Adrenal gland (tissue), 12 donors: ENCODE data around the gene PCDHGA6. TPM values are rescaled to one million over a fixed set of nuclear protein-coding genes. Genes with fewer than 3 reads are reported as not detected.

Source experiments
- DNase-seq, 7 donors: peaks; one replicate each; pipeline ENCODE4 v3.0.0-alpha.2; 2019 to 2020
- H3K27ac ChIP-seq, 5 donors: fragments of 200-600 bp; sonication (generic) in 4 of 5; 1 replicate in 3 of 5; 2 replicates in 2 of 5; pipeline versions ENCODE4 v1.5.1 to v1.8.0; 2016 to 2020; ENCODE audit warnings: mild to moderate bottlenecking in 1 of 5
- H3K27me3 ChIP-seq: fragments of 200-600 bp; 2 replicates; pipeline ENCODE4 v1.8.0; 2021
- H3K36me3 ChIP-seq, 2 donors: fragments of 200-600 bp; replicated peaks in 1 of 2; 1 replicate in 1 of 2; 2 replicates in 1 of 2; pipeline versions ENCODE4 v1.5.1 to v1.8.0; 2018 to 2022
- H3K4me1 ChIP-seq, 2 donors: fragments of 200-600 bp; replicated peaks in 1 of 2; 1 replicate in 1 of 2; 2 replicates in 1 of 2; pipeline versions ENCODE4 v1.5.1 to v1.8.0; 2018 to 2021
- H3K4me3 ChIP-seq, 4 donors: fragments of 200-600 bp; sonication (generic) in 3 of 4; one replicate each; pipeline ENCODE4 v1.5.1; 2016 to 2018
- H3K9me3 ChIP-seq, 3 donors: fragments of 200-600 bp; sonication (generic) in 1 of 3; replicated peaks in 1 of 3; 1 replicate in 2 of 3; 2 replicates in 1 of 3; pipeline versions ENCODE4 v1.5.1 to v1.8.0; 2016 to 2021
- CTCF ChIP-seq, 6 experiments: fragments of 450-650 bp in 4 of 6; fragments of 200-600 bp in 2 of 6; sonication (generic) in 1 of 6; IDR thresholded peaks; 1 replicate in 5 of 6; 2 replicates in 1 of 6; pipeline versions ENCODE4 v1.5.1 to v1.8.0; 2016 to 2021; ENCODE audit warnings: antibody characterized with exemption in 6 of 6, mild to moderate bottlenecking in 2 of 6, moderate library complexity in 1 of 6
- POLR2A ChIP-seq, 2 donors: fragments of 450-650 bp; IDR thresholded peaks; one replicate each; pipeline ENCODE4 v1.6.1; 2017; ENCODE audit warnings: antibody characterized with exemption in 2 of 2, mild to moderate bottlenecking in 2 of 2, moderate library complexity in 1 of 2
- WGBS, 4 donors: extraction: QIAGEN DNeasy Blood & Tissue Kit in 2 of 4; methylation state at CpG; one replicate each; pipeline versions ENCODE4 v1.1.5 to v1.1.7; 2013 to 2017; 5-methylcytosine and 5-hydroxymethylcytosine counted together
- intact Hi-C, 2 donors: fragments of 100-400 bp; cut with DNase I; formaldehyde crosslinking; loops; one replicate each; pipeline versions ENCODE4 v1.14.1 to v1.15.0; 2022 to 2023
- polyA plus RNA-seq, 3 donors: library from polyadenylated mRNA; stranded (reverse); fragments of 200-250 nt in 2 of 3; fragments of 350-450 nt in 1 of 3; fragmentation: Illumina TruSeq in 1 of 3; extraction: RNeasy Lipid Tissue Mini Kit (QIAGEN cat#74804) in 1 of 3; gene quantifications; one replicate each; pipeline ENCODE4 v1.2.3, GENCODE V29; 2013 to 2014
- total RNA-seq, 9 donors: library from RNA; depleted of rRNA in 4 of 9; stranded (reverse); fragments of >200 nt in 4 of 9; fragments of 120-200 nt in 1 of 9; fragmentation: NEBNext Ultra II Directional in 1 of 9; extraction: Animal tissue kit (Norgen Biotek cat#: 25700) in 1 of 9; gene quantifications; one replicate each; pipeline versions ENCODE4 v1.1.0 to v1.2.4, GENCODE V29; 2013 to 2023
- donor health status: healthy with polysubstance abuse.
- donor health status: Bipolar disorder and iron deficiency.
- donor health status: DM: yes; HTN: yes; CAD: no.
- donor health status: DM: no; HTN: no; CAD: no.
- donor health status: DM: no; HTN: no; CAD: no.
- donor health status: DM: yes; HTN: yes; CAD: no.

The PCDHGA6 gene
- total and polyA plus RNA-seq, 12 donors = 0.57 to 6.6 (median 2.8) TPM

- DNase-seq = no peak
- TF ChIP-seq POLR2A (IDR thresholded peaks at IDR 0.05) (no peak), CTCF (IDR thresholded peaks at IDR 0.05) (no peak)
- intact Hi-C loops = no loop called here
These were observed 24.9 kb downstream of the PCDHGA6 start for GRCh38 chr5:141398608-141399007.

GRCh38 chr5:141399555-141400258, 26.0 kb downstream of the PCDHGA6 start:
- Histone ChIP-seq H3K36me3 (no peaks in the 10 kb centered on the region), H3K27ac (no peak overlapping the region), H3K27me3 (no peaks in the 10 kb centered on the region), H3K4me1 (no peaks in the 10 kb centered on the region), H3K9me3 (peaks cover 5 to 44% (median 8%) of the 10 kb centered on the region in 3 donors), H3K4me3 (no peak overlapping the region)
- no peak for DNase-seq
- intact Hi-C loops = no loop called here
- 19 to 24% (median 21%) methylated on average over 3 to 61 of the region's 61 CpGs for WGBS, 4 donors
- TF ChIP-seq CTCF (IDR thresholded peaks at IDR 0.05) (no peak), POLR2A (IDR thresholded peaks at IDR 0.05) (no peak)

More at GRCh38 chr5:141398608-141399007, 24.9 kb downstream of the PCDHGA6 start:
- Histone ChIP-seq H3K9me3 (peaks cover 5 to 42% (median 8%) of the 10 kb centered on the region in 3 donors), H3K4me3 (no peak overlapping the region), H3K27ac (no peak overlapping the region), H3K36me3 (no peaks in the 10 kb centered on the region), H3K27me3 (no peaks in the 10 kb centered on the region), H3K4me1 (no peaks in the 10 kb centered on the region)
- WGBS, 4 donors = 19 to 44% (median 23%) methylated on average over 9 to 15 of the region's 15 CpGs

- H3K9me3 ChIP-seq = peaks cover 0 to 64% (median 8%) of the 10 kb centered on the region in 3 donors
- H3K4me3 ChIP-seq = peak within 1 kb of the TSS in 1 of 4 donors; percentile 41
- peak in 2 of 7 donors; percentile 34 to 42 for DNase-seq
- 10 to 14% (median 11%) methylated on average over 10 to 27 of the region's 27 CpGs for WGBS, 4 donors
- H3K4me1 ChIP-seq = no peaks in the 10 kb centered on the region
- no peaks in the 10 kb centered on the region for H3K27me3 ChIP-seq
- no peak within 1 kb of the TSS for H3K27ac ChIP-seq
- intact Hi-C loops = no loop called here
- no peaks in the 10 kb centered on the region for H3K36me3 ChIP-seq
- TF ChIP-seq CTCF (IDR thresholded peaks at IDR 0.05) (peak in 3 of 6 experiments; percentile 32 to 37 (median 34)), POLR2A (IDR thresholded peaks at IDR 0.05) (no peak)
These were observed 29.0 kb downstream of the PCDHGA6 start, which contains the start of gene PCDHGA9 for GRCh38 chr5:141402553-141403243. TSS of gene PCDHGA9 (plus strand) at chr5:141402778. CDS start at chr5:141402953, 175 bp downstream.

- Histone ChIP-seq H3K27ac (no peak overlapping the region), H3K4me3 (peak overlapping the region in 1 of 4 donors; percentile 41), H3K27me3 (no peaks in the 10 kb centered on the region), H3K9me3 (peaks cover 0 to 66% (median 8%) of the 10 kb centered on the region in 3 donors), H3K36me3 (no peaks in the 10 kb centered on the region), H3K4me1 (no peaks in the 10 kb centered on the region)
- 23 to 32% (median 25%) methylated on average over 20 to 22 of the region's 22 CpGs for WGBS, 4 donors
- intact Hi-C loops = no loop called here
- TF ChIP-seq POLR2A (IDR thresholded peaks at IDR 0.05) (no peak), CTCF (IDR thresholded peaks at IDR 0.05) (no peak)
- DNase-seq = no peak
These were observed 29.7 kb downstream of the PCDHGA6 start for GRCh38 chr5:141403387-141403786.
